ENCODE results near the gene SND1. TPM values are rescaled to one million over a fixed set of nuclear protein-coding genes. Genes with fewer than 3 reads are reported as not detected.

SND1 gene
- total RNA-seq, 1 experiment from 2014 or later: 104 TPM

GRCh38 chr7:127761196-127761595 lies 109.2 kb downstream of the SND1 start:
- DNase-seq: no peak
- peaks cover 97% of the 10 kb centered on the region for H3K79me2 ChIP-seq (ENCODE audit: low read length)
- H3K27ac ChIP-seq (ENCODE audit: low read length): no peak overlapping the region
- H3K4me2 ChIP-seq (ENCODE audit: low read depth, low read length, poor library complexity, severe bottlenecking): no peak overlapping the region
- no peak overlapping the region for H3K9ac ChIP-seq (ENCODE audit: low read length)
- H2AFZ ChIP-seq (ENCODE audit: low read length): no peak overlapping the region
- H3K9me3 ChIP-seq (ENCODE audit: low read length): no peaks in the 10 kb centered on the region
- peaks cover 48% of the 10 kb centered on the region for H3K4me1 ChIP-seq (ENCODE audit: low read length)
- peaks cover 5% of the 10 kb centered on the region; the same call in 1 of the 2 replicates for H3K36me3 ChIP-seq (ENCODE audit: insufficient read depth, low read length)
- no peak overlapping the region for H3K4me3 ChIP-seq (ENCODE audit: low read length)
- H3K27me3 ChIP-seq (ENCODE audit: low read length): no peaks in the 10 kb centered on the region
- H3K9me2 ChIP-seq (replicated peaks; ENCODE audit: insufficient read depth, low read length): no peaks in the 10 kb centered on the region
- no peaks in the 10 kb centered on the region for H4K20me1 ChIP-seq (ENCODE audit: insufficient read depth, low read depth, low read length)

GRCh38 chr7:127764681-127765080 lies 112.7 kb downstream of the SND1 start:
- Histone ChIP-seq H3K79me2 (ENCODE audit: low read length) (peaks cover 96% of the 10 kb centered on the region), H3K9ac (ENCODE audit: low read length) (no peak overlapping the region), H3K36me3 (ENCODE audit: insufficient read depth, low read length) (peaks cover 5% of the 10 kb centered on the region; the same call in 1 of the 2 replicates), H2AFZ (ENCODE audit: low read length) (no peak overlapping the region), H3K9me2 (replicated peaks; ENCODE audit: insufficient read depth, low read length) (no peaks in the 10 kb centered on the region), H4K20me1 (ENCODE audit: insufficient read depth, low read depth, low read length) (no peaks in the 10 kb centered on the region), H3K9me3 (ENCODE audit: low read length) (no peaks in the 10 kb centered on the region), H3K27ac (ENCODE audit: low read length) (peak overlapping the region; percentile 1; the same call in 1 of the 2 replicates), H3K4me3 (ENCODE audit: low read length) (no peak overlapping the region), H3K4me2 (ENCODE audit: low read depth, low read length, poor library complexity, severe bottlenecking) (no peak overlapping the region), H3K27me3 (ENCODE audit: low read length) (no peaks in the 10 kb centered on the region), H3K4me1 (ENCODE audit: low read length) (peaks cover 75% of the 10 kb centered on the region)
- DNase-seq: no peak

GRCh38 chr7:127765150-127765549 lies 113.2 kb downstream of the SND1 start:
- Histone ChIP-seq H3K9me3 (ENCODE audit: low read length) (no peaks in the 10 kb centered on the region), H3K4me2 (ENCODE audit: low read depth, low read length, poor library complexity, severe bottlenecking) (no peak overlapping the region), H3K79me2 (ENCODE audit: low read length) (peaks cover 96% of the 10 kb centered on the region), H3K27ac (ENCODE audit: low read length) (peak overlapping the region; percentile 1; the same call in 1 of the 2 replicates), H3K36me3 (ENCODE audit: insufficient read depth, low read length) (peaks cover 5% of the 10 kb centered on the region; the same call in 1 of the 2 replicates), H3K4me1 (ENCODE audit: low read length) (peaks cover 80% of the 10 kb centered on the region), H4K20me1 (ENCODE audit: insufficient read depth, low read depth, low read length) (no peaks in the 10 kb centered on the region), H3K9me2 (replicated peaks; ENCODE audit: insufficient read depth, low read length) (no peaks in the 10 kb centered on the region), H3K9ac (ENCODE audit: low read length) (no peak overlapping the region), H2AFZ (ENCODE audit: low read length) (no peak overlapping the region), H3K4me3 (ENCODE audit: low read length) (no peak overlapping the region), H3K27me3 (ENCODE audit: low read length) (no peaks in the 10 kb centered on the region)
- DNase-seq: no peak

- Histone ChIP-seq H4K20me1 (ENCODE audit: insufficient read depth, low read depth, low read length) (no peaks in the 10 kb centered on the region), H3K9me3 (ENCODE audit: low read length) (no peaks in the 10 kb centered on the region), H3K9ac (ENCODE audit: low read length) (no peak overlapping the region), H3K4me2 (ENCODE audit: low read depth, low read length, poor library complexity, severe bottlenecking) (peak overlapping the region; percentile 29), H3K36me3 (ENCODE audit: insufficient read depth, low read length) (peaks cover 5% of the 10 kb centered on the region; the same call in 1 of the 2 replicates), H3K27ac (ENCODE audit: low read length) (peak overlapping the region; percentile 63), H3K4me1 (ENCODE audit: low read length) (peaks cover 82% of the 10 kb centered on the region), H2AFZ (ENCODE audit: low read length) (no peak overlapping the region), H3K9me2 (replicated peaks; ENCODE audit: insufficient read depth, low read length) (no peaks in the 10 kb centered on the region), H3K4me3 (ENCODE audit: low read length) (no peak overlapping the region), H3K79me2 (ENCODE audit: low read length) (peaks cover 96% of the 10 kb centered on the region), H3K27me3 (ENCODE audit: low read length) (no peaks in the 10 kb centered on the region)
- DNase-seq: no peak
Measured at GRCh38 chr7:127766831-127767459, 115.0 kb downstream of the SND1 start.

GRCh38 chr7:127768241-127768640 lies 116.2 kb downstream of the SND1 start:
- Histone ChIP-seq H3K9me3 (ENCODE audit: low read length) (no peaks in the 10 kb centered on the region), H3K9me2 (replicated peaks; ENCODE audit: insufficient read depth, low read length) (no peaks in the 10 kb centered on the region), H4K20me1 (ENCODE audit: insufficient read depth, low read depth, low read length) (no peaks in the 10 kb centered on the region), H3K27ac (ENCODE audit: low read length) (peak overlapping the region; percentile 63; the same call in 1 of the 2 replicates), H3K4me1 (ENCODE audit: low read length) (peaks cover 71% of the 10 kb centered on the region), H3K4me3 (ENCODE audit: low read length) (no peak overlapping the region), H3K79me2 (ENCODE audit: low read length) (peaks cover 94% of the 10 kb centered on the region), H2AFZ (ENCODE audit: low read length) (no peak overlapping the region), H3K9ac (ENCODE audit: low read length) (no peak overlapping the region), H3K36me3 (ENCODE audit: insufficient read depth, low read length) (peaks cover 5% of the 10 kb centered on the region; the same call in 1 of the 2 replicates), H3K4me2 (ENCODE audit: low read depth, low read length, poor library complexity, severe bottlenecking) (peak overlapping the region; percentile 29), H3K27me3 (ENCODE audit: low read length) (no peaks in the 10 kb centered on the region)
- no peak for DNase-seq

GRCh38 chr7:127769137-127769536 lies 117.1 kb downstream of the SND1 start:
- H3K9me2 ChIP-seq (replicated peaks; ENCODE audit: insufficient read depth, low read length): no peaks in the 10 kb centered on the region
- no peaks in the 10 kb centered on the region for H3K27me3 ChIP-seq (ENCODE audit: low read length)
- peaks cover 73% of the 10 kb centered on the region for H3K4me1 ChIP-seq (ENCODE audit: low read length)
- no peak overlapping the region for H2AFZ ChIP-seq (ENCODE audit: low read length)
- H3K36me3 ChIP-seq (ENCODE audit: insufficient read depth, low read length): peaks cover 5% of the 10 kb centered on the region; the same call in 1 of the 2 replicates
- peaks cover 95% of the 10 kb centered on the region for H3K79me2 ChIP-seq (ENCODE audit: low read length)
- H3K4me2 ChIP-seq (ENCODE audit: low read depth, low read length, poor library complexity, severe bottlenecking): no peak overlapping the region
- H4K20me1 ChIP-seq (ENCODE audit: insufficient read depth, low read depth, low read length): no peaks in the 10 kb centered on the region
- peak overlapping the region; percentile 63; the same call in 1 of the 2 replicates for H3K27ac ChIP-seq (ENCODE audit: low read length)
- H3K4me3 ChIP-seq (ENCODE audit: low read length): no peak overlapping the region
- no peaks in the 10 kb centered on the region for H3K9me3 ChIP-seq (ENCODE audit: low read length)
- no peak overlapping the region for H3K9ac ChIP-seq (ENCODE audit: low read length)
- DNase-seq: no peak

- peak overlapping the region; percentile 21; the same call in 1 of the 2 replicates for H3K27ac ChIP-seq (ENCODE audit: low read length)
- H3K36me3 ChIP-seq (ENCODE audit: insufficient read depth, low read length): peaks cover 5% of the 10 kb centered on the region; the same call in 1 of the 2 replicates
- no peak overlapping the region for H3K4me2 ChIP-seq (ENCODE audit: low read depth, low read length, poor library complexity, severe bottlenecking)
- H3K9me2 ChIP-seq (replicated peaks; ENCODE audit: insufficient read depth, low read length): no peaks in the 10 kb centered on the region
- peaks cover 89% of the 10 kb centered on the region for H3K79me2 ChIP-seq (ENCODE audit: low read length)
- peaks cover 73% of the 10 kb centered on the region for H3K4me1 ChIP-seq (ENCODE audit: low read length)
- H4K20me1 ChIP-seq (ENCODE audit: insufficient read depth, low read depth, low read length): no peaks in the 10 kb centered on the region
- H3K4me3 ChIP-seq (ENCODE audit: low read length): no peak overlapping the region
- no peak overlapping the region for H3K9ac ChIP-seq (ENCODE audit: low read length)
- H2AFZ ChIP-seq (ENCODE audit: low read length): no peak overlapping the region
- H3K9me3 ChIP-seq (ENCODE audit: low read length): no peaks in the 10 kb centered on the region
- no peaks in the 10 kb centered on the region for H3K27me3 ChIP-seq (ENCODE audit: low read length)
- no peak for DNase-seq
Measured at GRCh38 chr7:127769696-127770400, 117.9 kb downstream of the SND1 start.

GRCh38 chr7:127770885-127771284 lies 118.9 kb downstream of the SND1 start:
- Histone ChIP-seq H3K9me3 (ENCODE audit: low read length) (no peaks in the 10 kb centered on the region), H3K36me3 (ENCODE audit: insufficient read depth, low read length) (peaks cover 3% of the 10 kb centered on the region; the same call in 1 of the 2 replicates), H3K9ac (ENCODE audit: low read length) (no peak overlapping the region), H2AFZ (ENCODE audit: low read length) (no peak overlapping the region), H3K27me3 (ENCODE audit: low read length) (no peaks in the 10 kb centered on the region), H3K79me2 (ENCODE audit: low read length) (peaks cover 87% of the 10 kb centered on the region), H3K4me1 (ENCODE audit: low read length) (peaks cover 76% of the 10 kb centered on the region), H3K27ac (ENCODE audit: low read length) (peak overlapping the region; percentile 21; the same call in 1 of the 2 replicates), H3K9me2 (replicated peaks; ENCODE audit: insufficient read depth, low read length) (no peaks in the 10 kb centered on the region), H3K4me3 (ENCODE audit: low read length) (no peak overlapping the region), H3K4me2 (ENCODE audit: low read depth, low read length, poor library complexity, severe bottlenecking) (no peak overlapping the region), H4K20me1 (ENCODE audit: insufficient read depth, low read depth, low read length) (no peaks in the 10 kb centered on the region)
- DNase-seq: no peak
